Liver (tissue), 9 donors: ENCODE measurements around the gene INPP5K. TPM values are rescaled to one million over a fixed set of nuclear protein-coding genes. Genes with fewer than 3 reads are reported as not detected.
"Not testable (repeated sequence)": the region's sequence is repeated elsewhere in the genome, so short reads cannot be mapped to it uniquely, and the experiment has no call there.

Source experiments
- DNase-seq: peaks from one replicate; pipeline ENCODE4 v3.0.0-alpha.2; 2017; ENCODE audit warnings: low spot score
- H3K27ac ChIP-seq, 2 donors: one replicate each; pipeline ENCODE4 v1.7.0; 2013; ENCODE audit warnings: inconsistent platforms in 2 of 2, low read length in 2 of 2, control low read depth in 1 of 2, low read depth in 1 of 2, mild to moderate bottlenecking in 1 of 2
- H3K27me3 ChIP-seq, 4 donors: one replicate each; pipeline versions ENCODE4 v1.6.1 to v1.7.0; 2013; ENCODE audit warnings: low read length in 3 of 4, inconsistent platforms in 1 of 4, mild to moderate bottlenecking in 1 of 4, moderate library complexity in 1 of 4; ENCODE audit not compliant: control insufficient read depth in 4 of 4, insufficient read depth in 4 of 4
- H3K36me3 ChIP-seq, 4 donors: one replicate each; pipeline versions ENCODE4 v1.6.1 to v1.7.0; 2013; ENCODE audit warnings: low read length in 3 of 4, mild to moderate bottlenecking in 3 of 4, low read depth in 1 of 4, moderate library complexity in 1 of 4; ENCODE audit not compliant: control insufficient read depth in 4 of 4, insufficient read depth in 3 of 4
- H3K4me1 ChIP-seq, 4 donors: one replicate each; pipeline versions ENCODE4 v1.6.1 to v1.7.0; 2013; ENCODE audit warnings: low read length in 3 of 4, mild to moderate bottlenecking in 3 of 4, moderate library complexity in 1 of 4; ENCODE audit not compliant: control insufficient read depth in 4 of 4, insufficient read depth in 4 of 4
- H3K4me3 ChIP-seq, 3 donors: one replicate each; pipeline versions ENCODE4 v1.6.1 to v1.7.0; 2013; ENCODE audit warnings: low read length in 3 of 3, control low read depth in 1 of 3, low read depth in 1 of 3, mild to moderate bottlenecking in 1 of 3
- H3K9ac ChIP-seq, 2 donors: one replicate each; pipeline ENCODE4 v1.7.0; 2013; ENCODE audit warnings: low read length in 2 of 2, mild to moderate bottlenecking in 2 of 2, moderate library complexity in 2 of 2, control low read depth in 1 of 2, low read depth in 1 of 2
- H3K9me3 ChIP-seq, 4 donors: one replicate each; pipeline versions ENCODE4 v1.6.1 to v1.7.0; 2013; ENCODE audit warnings: low read length in 3 of 4; ENCODE audit not compliant: control insufficient read depth in 4 of 4
- ATF3 ChIP-seq: IDR thresholded peaks from 2 replicates; pipeline ENCODE4 v1.6.1; 2016; ENCODE audit warnings: antibody characterized with exemption
- EGR1 ChIP-seq, 2 donors: IDR thresholded peaks; 2 replicates each; pipeline ENCODE4 v1.6.1; 2016 to 2018; ENCODE audit warnings: antibody characterized with exemption in 2 of 2, low read depth in 2 of 2
- FOXA1 ChIP-seq: IDR thresholded peaks from 2 replicates; pipeline ENCODE4 v1.6.1; 2016; ENCODE audit warnings: antibody characterized with exemption
- FOXA2 ChIP-seq: IDR thresholded peaks from 2 replicates; pipeline ENCODE4 v1.6.1; 2016; ENCODE audit warnings: antibody characterized with exemption
- GABPA ChIP-seq, 2 donors: IDR thresholded peaks in 1 of 2; conservative IDR thresholded peaks in 1 of 2; 2 replicates each; pipeline ENCODE4 v1.6.1; 2016; ENCODE audit warnings: antibody characterized with exemption in 2 of 2, mild to moderate bottlenecking in 1 of 2, moderate library complexity in 1 of 2
- HNF4A ChIP-seq, 2 donors: conservative IDR thresholded peaks; 2 replicates each; pipeline ENCODE4 v1.6.1; 2016; ENCODE audit warnings: antibody characterized with exemption in 2 of 2, mild to moderate bottlenecking in 2 of 2
- HNF4G ChIP-seq: IDR thresholded peaks from 2 replicates; pipeline ENCODE4 v1.6.1; 2016; ENCODE audit warnings: antibody characterized with exemption
- MAX ChIP-seq: IDR thresholded peaks from 2 replicates; pipeline ENCODE4 v1.6.1; 2016; ENCODE audit warnings: antibody characterized with exemption
- NR2F2 ChIP-seq: IDR thresholded peaks from 2 replicates; pipeline ENCODE4 v1.6.1; 2016; ENCODE audit warnings: antibody characterized with exemption
- RAD21 ChIP-seq, 2 donors: IDR thresholded peaks; 2 replicates each; pipeline ENCODE4 v1.6.1; 2016; ENCODE audit warnings: antibody characterized with exemption in 2 of 2, mild to moderate bottlenecking in 2 of 2
- RXRA ChIP-seq, 2 donors: IDR thresholded peaks; 2 replicates each; pipeline ENCODE4 v1.6.1; 2017 to 2018; ENCODE audit warnings: antibody characterized with exemption in 2 of 2, mild to moderate bottlenecking in 1 of 2
- SP1 ChIP-seq: IDR thresholded peaks from 2 replicates; pipeline ENCODE4 v1.6.1; 2018; ENCODE audit warnings: antibody characterized with exemption, mild to moderate bottlenecking
- YY1 ChIP-seq: IDR thresholded peaks from 2 replicates; pipeline ENCODE4 v1.6.1; 2016; ENCODE audit warnings: antibody characterized with exemption, mild to moderate bottlenecking
- ZBTB33 ChIP-seq: IDR thresholded peaks from 2 replicates; pipeline ENCODE4 v1.6.1; 2016; ENCODE audit warnings: antibody characterized with exemption
- WGBS: extraction: QIAGEN DNeasy Blood & Tissue Kit; methylation state at CpG from one replicate; pipeline ENCODE4 v1.1.7; 2013; 5-methylcytosine and 5-hydroxymethylcytosine counted together
- polyA plus RNA-seq, 2 donors: library from polyadenylated mRNA; stranded (reverse) in 1 of 2; unstranded in 1 of 2; fragments of 200-250 nt in 1 of 2; fragments of >200 nt in 1 of 2; fragmentation: Nextera tagmentation in 1 of 2; extraction: Ambion mirVana in 1 of 2; gene quantifications; one replicate each; pipeline versions ENCODE4 v1.2.1 to v1.2.3, GENCODE V29; 2013 to 2015
- total RNA-seq, 2 donors: library from RNA; depleted of rRNA; stranded (reverse); fragments of >200 nt; gene quantifications; one replicate each; pipeline ENCODE4 v1.2.3, GENCODE V29; 2014
- TF ChIP-seq, protein P1 (sequence below): IDR thresholded peaks from 2 replicates; pipeline ENCODE4 v1.6.1; 2016; ENCODE audit warnings: antibody characterized with exemption, mild to moderate bottlenecking
- TF ChIP-seq, protein P2 (sequence below): fragments of 150-350 bp; IDR thresholded peaks from 2 replicates; pipeline ENCODE4 v1.5.1; 2017; ENCODE audit warnings: improper control_type of control experiment, low read depth, low read length; ENCODE audit not compliant: missing input control
- donor health status: healthy.
- donor health status: healthy.
- donor health status: healthy.
- donor health status: healthy.
- donor health status: healthy.

The INPP5K gene
- total and polyA plus RNA-seq, 4 donors = 9.9 to 47.1 (median 15.9) TPM

DNA sequence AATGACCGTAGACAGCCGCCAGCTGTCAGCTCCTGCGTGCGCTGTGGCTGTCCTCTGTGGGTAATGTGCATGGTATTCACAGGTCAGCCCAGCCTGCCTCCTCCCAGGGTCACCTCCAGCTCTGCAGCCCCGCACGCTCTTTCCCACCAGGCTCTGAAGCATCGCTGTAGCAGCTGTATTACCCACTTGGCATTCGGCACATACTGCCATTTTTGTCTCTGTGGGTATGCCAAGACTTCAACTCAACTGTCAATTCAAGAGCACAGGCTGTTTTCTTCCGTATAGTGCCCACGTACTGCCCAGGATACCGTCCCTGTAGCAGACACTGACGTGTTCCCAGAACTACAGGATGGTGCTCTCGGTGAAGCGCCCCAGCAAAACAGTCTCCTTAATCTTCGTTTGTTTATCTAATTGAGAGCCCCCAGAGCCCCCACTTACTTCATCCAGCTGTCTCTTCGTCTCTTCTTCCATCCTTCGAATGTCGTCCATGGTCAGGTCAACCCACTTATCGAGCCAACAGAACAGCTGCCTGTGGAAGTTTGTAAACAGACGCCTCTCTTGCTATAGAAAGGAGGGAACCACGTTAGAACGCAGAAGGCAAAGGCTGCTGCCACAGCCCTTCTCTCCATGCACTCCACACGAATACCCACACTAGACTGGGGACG lies 17.4 kb upstream of the INPP5K start:
- no peaks in the 10 kb centered on the region for H3K4me1 ChIP-seq
- TF ChIP-seq RAD21 (IDR thresholded peaks at IDR 0.05) = no peak
- H3K9ac ChIP-seq = no peak overlapping the region
- H3K4me3 ChIP-seq = no peak overlapping the region
- peaks cover 8 to 67% (median 45%) of the 10 kb centered on the region in 4 donors for H3K36me3 ChIP-seq
- H3K27me3 ChIP-seq = no peaks in the 10 kb centered on the region
- H3K9me3 ChIP-seq = no peaks in the 10 kb centered on the region
- no peak overlapping the region for H3K27ac ChIP-seq
- no peak for DNase-seq
- WGBS = 91% methylated on average over 24 of the region's 24 CpGs

DNA sequence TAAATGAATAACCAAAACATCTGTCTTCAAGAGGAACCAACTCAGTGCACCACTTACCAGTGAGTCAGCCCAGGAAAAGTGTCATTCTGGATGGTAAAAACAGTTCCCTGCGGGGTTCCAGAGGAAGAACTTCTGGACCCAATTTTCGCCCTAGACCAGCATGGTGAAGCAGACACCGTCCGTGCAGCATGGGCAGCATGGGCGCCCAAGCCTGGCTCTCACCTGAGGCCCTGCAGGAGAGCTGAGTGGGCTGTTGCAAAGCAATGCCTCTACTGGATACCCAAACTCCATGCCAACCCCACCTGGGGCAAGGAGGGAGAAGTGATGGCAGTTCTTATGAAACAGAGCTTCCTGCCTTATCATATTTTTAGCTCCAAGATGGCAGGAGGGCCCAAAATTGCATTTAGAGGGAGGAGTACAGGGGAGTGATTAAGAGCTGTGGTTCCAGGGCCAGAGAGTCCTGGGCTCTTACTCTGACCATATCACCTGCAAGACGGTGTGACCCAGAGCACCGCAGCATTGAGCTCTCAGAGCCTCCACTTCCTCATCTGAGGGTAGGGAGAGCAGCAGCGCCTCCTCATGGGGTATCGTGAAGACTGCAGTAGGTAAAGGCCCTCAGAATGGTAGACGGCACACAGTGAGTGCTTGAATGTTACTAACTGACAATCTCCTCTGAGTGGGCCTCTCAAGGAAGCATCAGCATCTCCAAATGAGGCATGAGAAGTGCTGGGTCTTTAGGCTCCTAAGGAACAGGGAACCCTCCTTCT lies 16.6 kb upstream of the INPP5K start:
- no peak overlapping the region for H3K4me3 ChIP-seq
- no peaks in the 10 kb centered on the region for H3K27me3 ChIP-seq
- no peak overlapping the region for H3K9ac ChIP-seq
- no peaks in the 10 kb centered on the region for H3K9me3 ChIP-seq
- WGBS = 88% methylated on average over 10 of the region's 10 CpGs
- H3K27ac ChIP-seq = no peak overlapping the region
- DNase-seq = no peak
- no peaks in the 10 kb centered on the region for H3K4me1 ChIP-seq
- peak; percentile 28 to 55 for TF ChIP-seq RAD21 (IDR thresholded peaks at IDR 0.05)
- TF ChIP-seq, protein P1, sequence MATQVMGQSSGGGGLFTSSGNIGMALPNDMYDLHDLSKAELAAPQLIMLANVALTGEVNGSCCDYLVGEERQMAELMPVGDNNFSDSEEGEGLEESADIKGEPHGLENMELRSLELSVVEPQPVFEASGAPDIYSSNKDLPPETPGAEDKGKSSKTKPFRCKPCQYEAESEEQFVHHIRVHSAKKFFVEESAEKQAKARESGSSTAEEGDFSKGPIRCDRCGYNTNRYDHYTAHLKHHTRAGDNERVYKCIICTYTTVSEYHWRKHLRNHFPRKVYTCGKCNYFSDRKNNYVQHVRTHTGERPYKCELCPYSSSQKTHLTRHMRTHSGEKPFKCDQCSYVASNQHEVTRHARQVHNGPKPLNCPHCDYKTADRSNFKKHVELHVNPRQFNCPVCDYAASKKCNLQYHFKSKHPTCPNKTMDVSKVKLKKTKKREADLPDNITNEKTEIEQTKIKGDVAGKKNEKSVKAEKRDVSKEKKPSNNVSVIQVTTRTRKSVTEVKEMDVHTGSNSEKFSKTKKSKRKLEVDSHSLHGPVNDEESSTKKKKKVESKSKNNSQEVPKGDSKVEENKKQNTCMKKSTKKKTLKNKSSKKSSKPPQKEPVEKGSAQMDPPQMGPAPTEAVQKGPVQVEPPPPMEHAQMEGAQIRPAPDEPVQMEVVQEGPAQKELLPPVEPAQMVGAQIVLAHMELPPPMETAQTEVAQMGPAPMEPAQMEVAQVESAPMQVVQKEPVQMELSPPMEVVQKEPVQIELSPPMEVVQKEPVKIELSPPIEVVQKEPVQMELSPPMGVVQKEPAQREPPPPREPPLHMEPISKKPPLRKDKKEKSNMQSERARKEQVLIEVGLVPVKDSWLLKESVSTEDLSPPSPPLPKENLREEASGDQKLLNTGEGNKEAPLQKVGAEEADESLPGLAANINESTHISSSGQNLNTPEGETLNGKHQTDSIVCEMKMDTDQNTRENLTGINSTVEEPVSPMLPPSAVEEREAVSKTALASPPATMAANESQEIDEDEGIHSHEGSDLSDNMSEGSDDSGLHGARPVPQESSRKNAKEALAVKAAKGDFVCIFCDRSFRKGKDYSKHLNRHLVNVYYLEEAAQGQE = no peak
- peaks cover 7 to 63% (median 40%) of the 10 kb centered on the region in 4 donors for H3K36me3 ChIP-seq

GRCh38 chr17:1529863-1530262 lies 13.5 kb upstream of the INPP5K start:
- no peak for TF ChIP-seq ATF3
- no peak for TF ChIP-seq HNF4G
- no peak for TF ChIP-seq MAX
- TF ChIP-seq ZBTB33 = no peak
- no peak for TF ChIP-seq RXRA (IDR thresholded peaks at IDR 0.05)
- TF ChIP-seq FOXA2 = no peak
- no peak for TF ChIP-seq YY1
- TF ChIP-seq FOXA1 = no peak
- TF ChIP-seq EGR1 (IDR thresholded peaks at IDR 0.05; ENCODE audit: low read depth in 2 of 2) = no peak
- TF ChIP-seq NR2F2 = no peak
- no peak for TF ChIP-seq HNF4A (conservative IDR thresholded peaks at IDR 0.05)
- TF ChIP-seq GABPA (IDR thresholded peaks at IDR 0.05 in 1 of 2, conservative IDR thresholded peaks at IDR 0.05 in 1 of 2) = no peak
- no peak for TF ChIP-seq SP1
- TF ChIP-seq, protein P2, sequence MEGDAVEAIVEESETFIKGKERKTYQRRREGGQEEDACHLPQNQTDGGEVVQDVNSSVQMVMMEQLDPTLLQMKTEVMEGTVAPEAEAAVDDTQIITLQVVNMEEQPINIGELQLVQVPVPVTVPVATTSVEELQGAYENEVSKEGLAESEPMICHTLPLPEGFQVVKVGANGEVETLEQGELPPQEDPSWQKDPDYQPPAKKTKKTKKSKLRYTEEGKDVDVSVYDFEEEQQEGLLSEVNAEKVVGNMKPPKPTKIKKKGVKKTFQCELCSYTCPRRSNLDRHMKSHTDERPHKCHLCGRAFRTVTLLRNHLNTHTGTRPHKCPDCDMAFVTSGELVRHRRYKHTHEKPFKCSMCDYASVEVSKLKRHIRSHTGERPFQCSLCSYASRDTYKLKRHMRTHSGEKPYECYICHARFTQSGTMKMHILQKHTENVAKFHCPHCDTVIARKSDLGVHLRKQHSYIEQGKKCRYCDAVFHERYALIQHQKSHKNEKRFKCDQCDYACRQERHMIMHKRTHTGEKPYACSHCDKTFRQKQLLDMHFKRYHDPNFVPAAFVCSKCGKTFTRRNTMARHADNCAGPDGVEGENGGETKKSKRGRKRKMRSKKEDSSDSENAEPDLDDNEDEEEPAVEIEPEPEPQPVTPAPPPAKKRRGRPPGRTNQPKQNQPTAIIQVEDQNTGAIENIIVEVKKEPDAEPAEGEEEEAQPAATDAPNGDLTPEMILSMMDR = no peak
- Histone ChIP-seq H3K4me3 (no peak overlapping the region), H3K9ac (no peak overlapping the region), H3K36me3 (peaks cover 2 to 60% (median 36%) of the 10 kb centered on the region in 4 donors), H3K27me3 (no peaks in the 10 kb centered on the region), H3K9me3 (no peaks in the 10 kb centered on the region), H3K4me1 (no peaks in the 10 kb centered on the region), H3K27ac (no peak overlapping the region)
- WGBS = 29% methylated on average over 2 of the region's 2 CpGs
- DNase-seq = no peak

DNA sequence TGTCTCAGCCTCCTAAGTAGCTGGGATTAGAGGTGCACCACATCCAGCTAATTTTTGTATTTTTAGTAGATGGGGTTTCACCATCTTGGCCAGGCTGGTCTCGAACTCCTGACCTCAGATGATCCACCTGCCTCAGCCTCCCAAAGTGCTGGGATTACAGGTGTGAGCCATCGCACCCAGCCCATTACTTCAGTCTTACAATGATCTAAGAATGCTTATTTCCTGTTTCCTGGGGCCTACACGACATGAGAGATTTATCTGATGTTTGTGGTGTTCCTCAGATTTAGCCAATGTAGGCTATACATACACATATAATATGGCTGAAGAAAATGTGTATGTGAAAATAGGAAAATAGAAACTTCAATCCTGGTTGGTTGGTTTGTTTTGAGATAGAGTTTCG lies 10.5 kb upstream of the INPP5K start:
- not testable (repeated sequence) for DNase-seq, H3K4me3 ChIP-seq, H3K9ac ChIP-seq, H3K4me1 ChIP-seq, H3K27ac ChIP-seq, H3K9me3 ChIP-seq, H3K27me3 ChIP-seq
- H3K36me3 ChIP-seq = peaks cover 2 to 40% (median 16%) of the 10 kb centered on the region in 4 donors
- 93% methylated on average over 4 of the region's 4 CpGs for WGBS
